ENCODE measurements around the gene FASLG. TPM values are rescaled to one million over a fixed set of nuclear protein-coding genes. Genes with fewer than 3 reads are reported as not detected.
"Not testable (repeated sequence)": the region's sequence is repeated elsewhere in the genome, so short reads cannot be mapped to it uniquely, and the experiment has no call there.

FASLG gene
- total RNA-seq, 1 donor from 2014 or later: not detected

DNA sequence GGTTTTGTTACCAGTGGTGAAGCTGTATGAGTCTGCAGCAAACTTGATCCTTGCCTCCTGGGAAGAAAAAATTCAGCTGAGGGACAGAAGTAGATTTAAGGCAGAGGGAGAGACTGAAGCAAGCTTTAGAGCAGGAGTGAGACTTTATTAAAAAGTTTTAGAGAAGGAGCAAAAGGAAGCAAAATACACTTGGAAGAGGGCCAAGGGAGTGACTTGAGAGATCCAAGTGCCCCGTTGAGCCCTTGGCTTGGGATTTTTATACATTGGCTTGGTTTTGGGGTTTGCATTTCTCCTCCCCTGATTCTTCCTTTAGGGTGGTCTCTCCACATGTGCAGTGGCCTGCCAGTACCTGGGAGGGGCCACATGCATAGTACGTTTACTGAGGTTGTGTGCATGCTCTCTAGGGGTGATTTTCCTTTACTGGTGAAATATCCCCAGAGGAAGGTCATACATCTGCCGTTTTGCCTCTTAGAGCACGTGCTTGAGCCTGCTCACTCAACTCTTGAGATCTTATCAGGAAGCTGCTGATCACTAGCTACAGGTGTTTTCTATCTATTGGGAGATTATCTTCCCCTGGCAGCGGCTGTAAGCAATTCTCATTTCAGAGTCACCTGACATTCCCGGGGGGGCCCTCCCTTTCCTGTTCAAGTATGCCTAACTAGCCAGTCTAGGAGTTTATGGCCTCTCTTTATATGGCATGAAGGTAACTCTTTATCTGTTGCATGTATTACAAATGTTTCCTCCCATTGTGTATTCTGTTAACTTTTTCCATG is 20.3 kb downstream of the FASLG start:
- ATAC-seq: no peak
- DNase-seq (ENCODE audit: low spot score): no peak

DNA sequence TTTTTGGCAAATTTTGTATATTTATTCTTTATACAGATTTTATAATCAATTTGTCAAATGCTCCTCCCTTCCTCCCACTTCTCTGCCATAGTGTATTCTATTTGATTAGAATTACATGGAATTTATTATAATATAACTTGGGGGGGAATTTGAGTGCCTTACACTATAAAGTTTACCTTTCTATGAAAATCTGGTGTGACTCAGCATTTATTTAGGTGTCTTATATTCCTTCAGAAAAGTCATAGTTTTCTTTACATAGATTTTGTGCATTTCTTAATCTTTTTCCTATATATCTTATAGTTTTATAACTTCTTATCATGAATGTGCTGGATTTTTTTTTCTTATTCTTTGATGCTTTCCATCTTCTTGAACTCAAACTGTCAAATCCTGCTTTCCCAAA is 21.3 kb downstream of the FASLG start:
- DNase-seq (ENCODE audit: low spot score): no peak

DNA sequence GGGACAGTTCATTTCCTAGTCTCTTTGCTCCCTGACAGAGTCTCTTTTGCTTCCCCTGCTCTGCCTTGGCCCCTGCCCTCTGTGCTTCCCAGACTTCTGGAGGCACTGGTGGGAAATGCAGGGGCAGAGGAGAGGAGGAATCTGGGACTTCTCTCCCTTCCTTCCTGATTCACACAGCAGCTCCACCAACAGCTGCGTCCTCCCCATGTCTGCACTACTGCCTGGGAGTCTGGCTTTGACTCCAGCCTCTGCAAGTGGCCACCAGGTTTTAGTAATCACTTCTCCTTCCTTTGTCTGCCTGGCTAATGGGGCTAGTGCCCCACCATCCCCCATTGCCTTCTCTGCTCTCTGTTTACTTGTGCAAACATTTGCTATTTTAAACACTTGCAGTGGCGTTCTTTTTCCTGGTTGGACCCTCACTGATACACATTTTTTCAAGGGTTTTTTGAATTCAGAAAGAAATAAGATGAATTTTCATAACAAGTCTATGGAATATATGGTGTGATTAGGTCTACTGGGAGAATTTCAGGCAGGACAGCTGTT is 21.9 kb downstream of the FASLG start:
- ATAC-seq: no peak
- no peak for DNase-seq (ENCODE audit: low spot score)

More for the DNA sequence above, 21.3 kb downstream of the FASLG start:
- ATAC-seq: no peak

DNA sequence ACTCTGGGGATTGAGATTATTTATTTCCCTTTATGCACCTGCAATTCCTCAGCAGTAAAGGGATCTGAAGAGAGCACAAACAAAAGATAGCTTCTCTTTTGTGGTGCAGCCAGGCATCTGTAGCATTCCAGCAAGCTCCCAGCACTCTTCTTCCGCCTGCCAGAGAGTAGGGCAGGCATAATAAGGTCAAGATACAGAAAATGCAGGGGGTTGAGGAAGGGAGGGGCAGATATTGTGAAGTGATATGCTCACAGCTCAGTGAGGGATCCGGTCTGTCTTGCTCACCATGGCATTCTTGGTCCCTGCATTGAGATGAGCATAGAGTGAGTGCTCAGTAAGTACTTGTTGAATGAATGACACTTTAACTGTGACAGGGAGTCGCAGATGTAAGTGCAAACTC is 23.9 kb downstream of the FASLG start:
- ATAC-seq (no peak), DNase-seq (ENCODE audit: low spot score) (no peak)

DNA sequence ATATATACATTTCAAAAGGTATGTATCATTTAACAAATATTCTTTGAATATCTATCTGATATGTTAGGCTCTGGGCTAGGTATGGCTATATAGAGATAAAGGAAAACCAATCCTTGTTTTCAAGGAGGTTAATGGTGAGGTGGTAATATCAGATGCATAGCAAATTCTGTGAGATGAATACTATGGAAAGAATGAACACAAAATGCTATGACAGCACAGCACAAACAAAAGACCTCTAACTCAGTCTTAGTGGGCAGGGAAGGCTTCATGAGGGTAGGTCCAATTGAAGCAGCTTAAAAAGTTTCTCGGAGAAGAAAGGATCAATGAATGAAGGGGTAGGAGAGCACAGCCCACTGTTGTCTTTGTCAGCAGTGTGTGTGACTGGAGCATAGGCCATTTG is 27.2 kb downstream of the FASLG start:
- no peak for DNase-seq (ENCODE audit: low spot score)
- ATAC-seq: no peak

DNA sequence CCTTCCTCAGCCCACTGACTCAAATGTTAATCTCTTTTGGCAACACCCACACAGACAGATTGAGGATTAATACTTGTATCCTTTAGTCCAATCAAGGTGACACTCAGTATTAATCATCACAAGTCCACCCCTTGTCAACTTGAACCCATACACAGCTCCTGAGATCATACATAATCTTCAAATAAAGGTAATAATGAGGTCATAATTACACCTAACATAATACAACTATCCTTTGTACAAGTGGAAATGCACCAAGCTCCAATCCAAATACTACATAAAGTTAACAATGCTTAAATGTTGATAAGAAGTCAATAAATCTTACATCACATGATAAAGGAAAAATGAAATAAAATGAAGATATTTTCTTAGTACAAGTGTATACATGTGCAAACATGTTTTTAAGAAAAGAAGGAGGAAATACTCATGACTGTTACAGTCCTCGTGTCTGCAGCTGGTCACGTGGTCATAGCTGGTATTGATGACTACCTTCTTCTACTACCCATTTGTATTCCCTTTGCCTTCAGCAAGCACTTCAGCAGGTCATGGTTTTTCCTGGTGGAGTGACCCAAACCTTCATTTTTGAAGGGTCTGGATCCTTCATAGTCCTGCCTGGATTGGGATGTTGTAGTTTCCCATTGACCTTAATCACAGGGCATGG is 29.7 kb downstream of the FASLG start:
- DNase-seq (ENCODE audit: low spot score); ATAC-seq: not testable (repeated sequence)

DNA sequence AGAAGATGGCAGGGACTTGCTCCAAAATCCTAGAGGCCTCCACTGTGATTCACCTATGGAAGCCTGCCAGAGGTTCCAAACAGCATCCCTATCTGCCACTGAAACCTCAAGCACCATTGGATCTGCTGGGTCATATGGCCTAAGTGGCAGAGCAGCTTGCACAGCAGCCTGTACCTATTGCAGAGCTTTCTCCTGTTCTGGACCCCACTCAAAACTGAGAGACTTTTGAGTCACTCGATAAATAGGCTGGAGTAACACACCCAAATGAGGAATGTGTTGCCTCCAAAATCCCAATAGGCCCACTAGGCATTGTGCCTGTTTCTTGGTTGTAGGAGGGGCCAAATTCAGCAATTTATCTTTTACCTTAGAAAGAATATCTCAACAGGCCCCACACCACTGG is 32.0 kb downstream of the FASLG start:
- not testable (repeated sequence) for DNase-seq (ENCODE audit: low spot score); ATAC-seq

DNA sequence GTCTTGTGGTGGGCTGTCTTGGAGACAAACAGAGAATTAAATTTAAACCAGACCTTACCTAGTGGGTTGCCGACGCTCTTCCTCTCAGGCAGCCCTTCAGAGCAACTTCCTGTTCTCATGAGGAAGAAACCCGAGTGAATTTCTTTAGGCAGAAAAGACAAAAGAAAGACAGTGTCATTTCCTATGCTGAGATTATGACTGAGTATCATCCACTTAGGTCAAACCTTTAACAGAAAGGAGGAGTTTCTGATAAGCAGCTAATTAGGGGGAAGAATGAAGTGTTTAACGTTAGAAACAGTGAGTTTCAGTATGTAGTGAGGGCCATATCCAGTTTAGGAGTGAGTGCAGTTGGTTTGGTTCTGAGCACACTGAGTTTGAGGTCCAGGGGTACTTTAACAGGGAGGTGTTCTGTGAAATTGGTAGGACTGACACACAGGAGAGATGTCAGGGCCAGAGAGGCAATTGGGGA is 38.7 kb downstream of the FASLG start:
- DNase-seq (ENCODE audit: low spot score) (no peak), ATAC-seq (no peak)

DNA sequence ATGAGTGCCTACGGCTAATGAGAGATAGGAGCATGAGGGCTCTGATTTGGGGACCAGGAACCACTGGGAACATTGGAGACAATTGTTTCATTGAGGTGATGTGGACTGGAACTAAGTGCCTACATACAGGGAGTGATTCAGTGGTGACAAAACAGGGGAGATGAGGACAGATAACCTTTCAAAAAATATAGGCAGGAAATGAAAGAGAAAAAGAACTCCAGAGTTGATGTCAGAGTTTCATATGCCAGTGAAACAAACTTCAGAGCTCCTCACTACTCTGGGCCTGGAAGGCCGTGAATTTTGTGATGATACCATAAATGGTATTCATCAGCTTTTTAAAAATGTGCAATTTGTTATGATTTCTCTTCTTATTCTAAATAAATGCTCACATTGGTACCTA is 39.3 kb downstream of the FASLG start:
- ATAC-seq: no peak

DNA sequence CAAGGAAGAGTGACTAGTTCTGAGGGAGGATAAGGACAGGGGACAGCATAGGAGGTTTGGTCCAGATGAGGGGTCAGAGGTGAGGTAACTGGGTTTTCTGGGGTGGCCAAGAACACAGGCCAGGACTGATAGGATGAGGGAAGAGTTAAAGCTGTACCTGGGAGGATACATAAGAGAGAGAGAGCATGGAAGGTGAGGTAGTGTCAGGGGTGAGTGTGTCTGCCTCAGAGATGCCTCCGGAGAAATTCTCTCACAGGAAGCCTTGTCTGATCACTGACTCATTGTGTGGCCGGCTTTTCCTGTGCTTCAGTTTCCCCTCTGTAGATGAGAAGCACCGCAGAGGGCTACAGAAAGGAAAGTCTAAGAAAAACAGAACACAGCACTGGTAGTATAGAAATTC is 40.2 kb downstream of the FASLG start:
- DNase-seq (ENCODE audit: low spot score) (no peak), ATAC-seq (no peak)

More for the DNA sequence above, 39.3 kb downstream of the FASLG start:
- DNase-seq (ENCODE audit: low spot score): no peak

DNA sequence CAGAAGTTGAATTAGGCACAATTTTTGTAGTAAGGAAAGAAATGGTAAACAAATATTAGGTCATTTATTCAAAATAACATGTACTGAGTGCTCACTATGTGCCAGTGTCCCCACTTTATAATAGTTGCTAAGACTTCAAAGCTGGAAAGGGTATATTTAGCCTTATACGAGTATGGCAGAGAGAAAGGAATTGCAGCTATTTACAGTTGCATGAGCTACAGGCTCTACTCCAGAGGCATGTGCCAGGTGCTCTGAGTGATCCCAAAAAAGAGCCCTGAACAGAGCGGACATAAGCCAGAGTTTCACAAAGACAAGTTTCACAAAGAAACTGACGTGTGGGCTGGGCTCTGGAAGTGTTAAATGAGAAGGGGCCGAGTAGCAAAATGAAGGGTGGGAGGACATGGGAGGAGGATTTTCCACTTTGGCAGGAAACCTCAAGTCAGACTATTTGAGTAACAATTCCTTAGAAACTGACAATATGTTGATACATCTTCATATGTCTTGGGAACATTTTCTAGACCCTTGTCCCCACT is 40.9 kb downstream of the FASLG start:
- ATAC-seq (no peak), DNase-seq (ENCODE audit: low spot score) (no peak)

DNA sequence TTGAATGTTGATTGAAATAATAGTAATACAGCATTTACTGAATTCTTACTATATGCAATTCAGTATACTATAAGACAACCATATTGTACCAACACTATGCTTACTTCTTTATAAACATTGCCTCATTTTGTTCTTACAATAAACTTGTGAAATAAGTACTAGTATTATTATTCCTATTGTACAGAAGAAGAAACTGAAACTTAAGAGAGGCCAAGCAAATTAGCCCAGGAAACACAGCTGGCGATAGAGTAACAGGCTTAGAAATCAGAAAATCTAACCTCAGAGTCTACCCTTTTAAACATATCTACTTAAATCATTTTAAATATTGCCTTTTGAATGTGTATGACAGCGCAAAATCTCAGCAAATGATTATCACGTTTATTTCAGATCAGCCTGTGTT is 41.7 kb downstream of the FASLG start:
- no peak for DNase-seq (ENCODE audit: low spot score)
- ATAC-seq: no peak

DNA sequence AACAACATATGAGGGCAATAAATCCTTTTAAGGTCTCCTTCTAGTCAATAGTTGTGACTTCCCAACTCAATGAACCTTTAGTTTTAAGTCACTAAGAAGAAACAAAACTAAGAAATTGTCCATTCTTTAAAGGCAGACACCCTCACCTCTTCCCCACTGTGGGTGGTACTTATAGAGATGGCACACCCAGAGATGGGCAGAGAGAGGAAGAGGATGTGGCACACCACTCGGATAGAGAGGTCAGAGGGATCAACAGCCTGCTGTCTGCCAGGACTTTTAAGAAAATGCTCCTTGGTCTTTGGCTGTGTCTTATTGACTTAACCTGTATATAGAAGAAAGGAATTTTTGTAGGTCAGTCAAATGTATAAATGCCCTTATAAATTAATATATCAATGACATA is 45.1 kb downstream of the FASLG start:
- no peak for ATAC-seq
- DNase-seq (ENCODE audit: low spot score): no peak

DNA sequence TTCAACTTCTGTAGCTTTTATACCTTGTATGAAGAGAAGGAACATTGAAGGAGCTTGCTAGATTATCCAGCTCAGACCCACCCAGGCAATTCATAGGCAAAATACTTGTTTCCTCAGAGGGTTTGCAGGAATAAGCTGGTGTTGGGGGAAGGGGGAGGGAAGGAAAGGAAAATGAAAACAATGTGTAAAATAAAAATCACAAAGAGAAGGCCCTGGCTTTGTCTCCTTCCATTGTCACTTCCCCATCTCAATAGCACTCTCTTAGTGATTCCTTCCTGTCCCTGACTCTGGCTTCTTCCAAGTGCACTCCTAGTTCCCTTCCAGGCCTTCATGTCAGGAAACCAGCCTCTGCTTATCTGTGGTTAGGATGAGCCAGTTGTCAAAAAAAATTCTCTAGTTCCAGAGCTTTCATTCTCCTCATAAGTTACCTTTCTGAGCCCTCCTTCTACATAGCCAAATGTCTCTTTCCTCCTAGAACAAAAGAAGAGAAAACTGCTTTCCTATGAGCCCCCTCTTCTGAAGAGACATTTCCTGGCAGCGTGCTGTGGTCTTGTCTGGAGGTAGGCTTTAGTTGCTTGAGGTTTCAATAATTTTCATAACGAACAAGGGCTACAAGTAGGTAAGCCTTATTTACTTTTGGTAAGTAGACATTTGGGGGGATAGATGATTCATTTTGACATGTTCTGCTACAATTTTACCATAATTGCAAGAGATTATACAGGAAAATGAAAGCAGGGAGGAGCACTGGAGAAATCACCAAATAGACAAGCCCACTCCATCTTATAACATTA is 45.7 kb downstream of the FASLG start:
- no peak for ATAC-seq
- no peak for DNase-seq (ENCODE audit: low spot score)

DNA sequence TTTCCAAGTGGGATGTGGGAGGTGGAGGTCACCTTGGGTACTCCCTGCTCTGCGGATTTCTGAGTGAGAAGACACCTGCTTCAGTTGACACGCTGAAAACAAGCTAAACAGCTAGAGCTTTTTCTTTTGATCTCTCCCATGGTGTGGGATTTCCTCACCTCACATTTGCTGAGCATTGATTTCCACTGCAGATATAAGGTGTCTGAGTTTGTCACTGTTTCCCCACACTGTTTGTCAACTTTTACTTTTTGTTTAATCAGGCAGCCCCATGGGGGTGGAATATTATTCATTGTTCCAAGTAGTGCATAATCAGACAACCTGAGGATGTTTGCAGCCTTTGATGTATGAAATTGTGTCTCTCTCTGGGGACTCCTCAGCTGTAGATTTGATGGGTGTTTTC is 49.5 kb downstream of the FASLG start:
- no peak for DNase-seq (ENCODE audit: low spot score)
- ATAC-seq: no peak

DNA sequence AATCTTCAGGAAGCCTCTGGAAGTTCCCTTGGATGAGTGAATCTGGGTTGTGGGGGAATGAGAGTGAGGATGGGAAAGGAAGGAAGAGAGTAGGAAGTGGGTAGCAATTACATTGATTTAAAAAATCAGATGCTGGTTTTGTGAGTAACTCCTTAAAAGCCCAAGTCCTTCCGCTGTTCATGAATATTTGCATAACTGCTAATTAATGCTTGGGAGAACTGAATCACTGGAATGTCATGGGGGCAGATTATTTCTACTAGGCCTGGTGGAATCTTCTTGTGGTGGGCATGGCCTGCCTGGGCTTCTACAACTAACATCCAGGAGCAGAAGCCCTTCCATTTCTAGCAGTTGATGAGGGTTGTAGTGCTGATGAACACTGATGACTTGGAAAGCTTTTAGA is 52.7 kb downstream of the FASLG start:
- ATAC-seq (no peak), DNase-seq (ENCODE audit: low spot score) (no peak)

DNA sequence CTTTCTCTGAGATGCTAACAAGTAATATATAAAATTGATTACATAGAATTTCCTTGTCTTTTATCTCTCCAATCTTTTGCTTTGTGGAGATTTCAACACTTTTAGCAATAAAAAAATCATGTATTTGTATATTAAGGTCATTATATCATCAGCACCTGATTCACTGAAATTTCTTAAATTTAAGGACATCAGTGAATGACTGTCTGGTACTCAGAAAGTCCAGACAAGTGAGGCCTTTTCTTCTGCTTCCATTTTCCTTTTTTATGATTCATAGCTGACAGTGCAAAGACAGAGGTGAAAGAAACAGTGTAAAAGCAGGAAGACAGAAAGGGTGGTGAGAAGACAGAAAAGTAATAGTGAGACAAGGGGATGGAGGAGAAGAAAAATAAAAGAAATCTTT is 54.6 kb downstream of the FASLG start:
- DNase-seq (ENCODE audit: low spot score): no peak
- ATAC-seq: no peak

Data from left lobe of liver (tissue), 2 donors.